ENCODE measurements around the gene TP63. TPM values are rescaled to one million over a fixed set of nuclear protein-coding genes. Genes with fewer than 3 reads are reported as not detected.

The TP63 gene
- total RNA-seq, 2 donors from 2014 or later: not detected

DNA sequence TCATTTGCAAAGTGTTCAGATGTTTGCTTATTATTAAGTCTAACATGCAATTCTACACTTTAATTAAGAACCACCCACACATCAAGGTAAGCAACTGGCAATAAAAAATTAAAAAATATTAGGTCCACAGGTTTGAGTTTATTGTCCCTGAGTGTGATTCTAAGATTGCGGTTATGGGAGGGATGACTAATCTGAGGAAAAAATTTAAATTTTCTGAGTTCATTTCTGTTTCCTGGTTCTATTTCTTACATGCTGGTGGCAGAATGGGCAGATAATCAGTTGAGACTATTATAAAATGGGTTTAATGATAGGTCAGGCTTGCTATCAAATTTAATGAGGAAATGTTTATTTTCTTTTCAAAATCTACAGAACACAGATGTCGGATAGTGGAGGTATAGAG lies 105.9 kb downstream of the TP63 start:
- no peaks in the 10 kb centered on the region for H3K36me3 Mint-ChIP-seq (ENCODE audit: low read depth)
- no peak overlapping the region for H3K4me3 ChIP-seq (ENCODE audit: low read length)
- H3K4me1 Mint-ChIP-seq: no peaks in the 10 kb centered on the region
- H3K4me3 Mint-ChIP-seq: no peak overlapping the region
- H3K27me3 Mint-ChIP-seq (ENCODE audit: insufficient read depth): no peaks in the 10 kb centered on the region
- WGBS, 2 experiments (ENCODE audit: insufficient coverage in 1 of 2, insufficient read length in 1 of 2): 98 to 100% methylated on average over 1 to 2 of the region's 2 CpGs
- DNase-seq: no peak
- H3K9ac ChIP-seq (ENCODE audit: extremely low read depth, low read length, poor library complexity, severe bottlenecking): no peak overlapping the region
- no peak overlapping the region for H3K27ac ChIP-seq (ENCODE audit: low read depth, low read length)
- H3K9me3 Mint-ChIP-seq: no peaks in the 10 kb centered on the region
- H3K27me3 ChIP-seq (ENCODE audit: control insufficient read depth, insufficient read depth, low read length, poor library complexity, severe bottlenecking): no peaks in the 10 kb centered on the region
- H3K27ac Mint-ChIP-seq: no peak overlapping the region
- TF ChIP-seq, protein P1, sequence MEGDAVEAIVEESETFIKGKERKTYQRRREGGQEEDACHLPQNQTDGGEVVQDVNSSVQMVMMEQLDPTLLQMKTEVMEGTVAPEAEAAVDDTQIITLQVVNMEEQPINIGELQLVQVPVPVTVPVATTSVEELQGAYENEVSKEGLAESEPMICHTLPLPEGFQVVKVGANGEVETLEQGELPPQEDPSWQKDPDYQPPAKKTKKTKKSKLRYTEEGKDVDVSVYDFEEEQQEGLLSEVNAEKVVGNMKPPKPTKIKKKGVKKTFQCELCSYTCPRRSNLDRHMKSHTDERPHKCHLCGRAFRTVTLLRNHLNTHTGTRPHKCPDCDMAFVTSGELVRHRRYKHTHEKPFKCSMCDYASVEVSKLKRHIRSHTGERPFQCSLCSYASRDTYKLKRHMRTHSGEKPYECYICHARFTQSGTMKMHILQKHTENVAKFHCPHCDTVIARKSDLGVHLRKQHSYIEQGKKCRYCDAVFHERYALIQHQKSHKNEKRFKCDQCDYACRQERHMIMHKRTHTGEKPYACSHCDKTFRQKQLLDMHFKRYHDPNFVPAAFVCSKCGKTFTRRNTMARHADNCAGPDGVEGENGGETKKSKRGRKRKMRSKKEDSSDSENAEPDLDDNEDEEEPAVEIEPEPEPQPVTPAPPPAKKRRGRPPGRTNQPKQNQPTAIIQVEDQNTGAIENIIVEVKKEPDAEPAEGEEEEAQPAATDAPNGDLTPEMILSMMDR (conservative IDR thresholded peaks at IDR 0.05): no peak
- no peaks in the 10 kb centered on the region for H3K9me3 ChIP-seq (ENCODE audit: control insufficient read depth, low read length)
- no peaks in the 10 kb centered on the region for H3K36me3 ChIP-seq (ENCODE audit: control insufficient read depth, insufficient read depth, low read length)
- no peaks in the 10 kb centered on the region for H3K4me1 ChIP-seq (ENCODE audit: control insufficient read depth, insufficient read depth, low read length)

DNA sequence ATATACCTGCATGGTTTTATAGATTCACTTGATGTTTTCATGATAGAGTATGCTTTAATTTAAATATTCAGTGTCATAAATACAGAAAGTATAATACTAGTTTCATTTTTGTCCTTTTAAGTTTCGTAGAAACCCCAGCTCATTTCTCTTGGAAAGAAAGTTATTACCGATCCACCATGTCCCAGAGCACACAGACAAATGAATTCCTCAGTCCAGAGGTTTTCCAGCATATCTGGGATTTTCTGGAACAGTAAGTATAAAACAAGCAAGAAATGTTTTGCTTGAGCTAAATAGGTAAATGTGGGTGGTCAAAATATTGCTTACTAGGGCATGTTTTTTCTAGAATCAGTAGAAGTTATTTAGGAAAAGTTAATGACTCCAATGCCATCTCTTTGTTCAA lies 106.4 kb downstream of the TP63 start:
- no peak overlapping the region for H3K27ac ChIP-seq (ENCODE audit: low read depth, low read length)
- DNase-seq: no peak
- H3K9me3 ChIP-seq (ENCODE audit: control insufficient read depth, low read length): no peaks in the 10 kb centered on the region
- TF ChIP-seq, protein P1 (conservative IDR thresholded peaks at IDR 0.05): no peak
- no peaks in the 10 kb centered on the region for H3K4me1 ChIP-seq (ENCODE audit: control insufficient read depth, insufficient read depth, low read length)
- Mint-ChIP-seq H3K4me1 (no peaks in the 10 kb centered on the region), H3K9me3 (no peaks in the 10 kb centered on the region), H3K27me3 (ENCODE audit: insufficient read depth) (no peaks in the 10 kb centered on the region), H3K27ac (no peak overlapping the region), H3K36me3 (ENCODE audit: low read depth) (no peaks in the 10 kb centered on the region), H3K4me3 (no peak overlapping the region)
- no peak overlapping the region for H3K9ac ChIP-seq (ENCODE audit: extremely low read depth, low read length, poor library complexity, severe bottlenecking)
- no peaks in the 10 kb centered on the region for H3K36me3 ChIP-seq (ENCODE audit: control insufficient read depth, insufficient read depth, low read length)
- H3K4me3 ChIP-seq (ENCODE audit: low read length): no peak overlapping the region
- WGBS, 2 experiments (ENCODE audit: insufficient coverage in 1 of 2, insufficient read length in 1 of 2): 96% methylated on average over 2 of the region's 2 CpGs; no CpG with 5 or more reads in 1 of the 2 experiments
- H3K27me3 ChIP-seq (ENCODE audit: control insufficient read depth, insufficient read depth, low read length, poor library complexity, severe bottlenecking): no peaks in the 10 kb centered on the region

DNA sequence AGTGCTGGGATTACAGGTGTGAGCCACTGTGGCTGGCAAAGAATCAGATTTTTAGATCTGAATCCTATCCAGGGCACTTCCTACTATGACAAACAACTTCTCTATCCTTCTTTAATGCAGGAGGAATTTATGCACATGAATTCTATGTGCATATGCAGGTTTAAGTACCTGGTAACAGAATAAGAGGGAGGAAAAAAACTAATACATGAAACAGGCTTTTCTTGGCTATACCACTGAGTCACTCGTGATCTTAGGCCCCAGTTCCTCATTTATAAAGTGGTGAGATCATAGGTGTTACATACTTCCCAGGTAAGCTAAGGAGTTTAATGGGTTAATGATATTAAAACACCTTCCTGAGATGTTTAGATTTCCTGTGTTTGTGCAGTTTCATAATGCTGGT lies 108.2 kb downstream of the TP63 start:
- WGBS, 2 experiments (ENCODE audit: insufficient coverage in 1 of 2, insufficient read length in 1 of 2): 86 to 91% methylated on average over 1 of the region's 1 CpG
- no peaks in the 10 kb centered on the region for H3K36me3 Mint-ChIP-seq (ENCODE audit: low read depth)

More for the DNA sequence above, 108.2 kb downstream of the TP63 start:
- no peak overlapping the region for H3K4me3 Mint-ChIP-seq
- H3K9me3 ChIP-seq (ENCODE audit: control insufficient read depth, low read length): peaks cover 5% of the 10 kb centered on the region
- H3K27ac Mint-ChIP-seq: peak overlapping the region; percentile 50
- H3K27me3 ChIP-seq (ENCODE audit: control insufficient read depth, insufficient read depth, low read length, poor library complexity, severe bottlenecking): no peaks in the 10 kb centered on the region
- H3K4me1 ChIP-seq (ENCODE audit: control insufficient read depth, insufficient read depth, low read length): no peaks in the 10 kb centered on the region
- TF ChIP-seq, protein P1 (conservative IDR thresholded peaks at IDR 0.05): no peak
- no peak overlapping the region for H3K9ac ChIP-seq (ENCODE audit: extremely low read depth, low read length, poor library complexity, severe bottlenecking)
- peaks cover under 1% of the 10 kb centered on the region for H3K9me3 Mint-ChIP-seq
- H3K4me1 Mint-ChIP-seq: no peaks in the 10 kb centered on the region
- H3K36me3 ChIP-seq (ENCODE audit: control insufficient read depth, insufficient read depth, low read length): no peaks in the 10 kb centered on the region
- DNase-seq: no peak
- H3K27ac ChIP-seq (ENCODE audit: low read depth, low read length): no peak overlapping the region
- H3K27me3 Mint-ChIP-seq (ENCODE audit: insufficient read depth): no peaks in the 10 kb centered on the region
- H3K4me3 ChIP-seq (ENCODE audit: low read length): no peak overlapping the region
